ENCODE data around the gene PAPSS1.
"Not testable (repeated sequence)": the region's sequence is repeated elsewhere in the genome, so short reads cannot be mapped to it uniquely, and the experiment has no call there.

The PAPSS1 gene

GRCh38 chr4:107726131-107726925 lies 6.3 kb upstream of the PAPSS1 start:
- H3K4me1 ChIP-seq (ENCODE audit: control insufficient read depth in 2 of 2, insufficient read depth in 1 of 2, low read depth in 1 of 2, low read length in 2 of 2); H2AFZ ChIP-seq (ENCODE audit: low read length); H2BK15ac ChIP-seq (ENCODE audit: low read length); H3K18ac ChIP-seq (ENCODE audit: low read length); H3K9me3 ChIP-seq (replicated peaks in 1 of 2; ENCODE audit: control insufficient read depth in 2 of 2, insufficient read depth in 1 of 2, low read depth in 1 of 2, low read length in 2 of 2); H4K8ac ChIP-seq (ENCODE audit: low read depth, low read length); H2BK5ac ChIP-seq (ENCODE audit: low read length); H3K4ac ChIP-seq (ENCODE audit: low read length); H2AK5ac ChIP-seq (ENCODE audit: low read depth, low read length); H3K23ac ChIP-seq (ENCODE audit: low read depth, low read length, poor library complexity); H3K79me1 ChIP-seq (ENCODE audit: low read depth, low read length); H3K27ac ChIP-seq (replicated peaks; ENCODE audit: low read length); H3K14ac ChIP-seq (ENCODE audit: low read length); H2BK120ac ChIP-seq (ENCODE audit: low read depth, low read length); H3K27me3 ChIP-seq (ENCODE audit: control insufficient read depth in 3 of 3, insufficient read depth in 3 of 3, low read depth in 1 of 3, low read length in 3 of 3); DNase-seq (ENCODE audit: low spot score); H4K91ac ChIP-seq (ENCODE audit: low read depth, low read length, poor library complexity); H2BK12ac ChIP-seq (ENCODE audit: low read length); H3K4me2 ChIP-seq (ENCODE audit: insufficient read depth, low read length, poor library complexity, severe bottlenecking); H3K36me3 ChIP-seq (replicated peaks in 1 of 2; ENCODE audit: control insufficient read depth in 2 of 2, insufficient read depth in 2 of 2, low read length in 2 of 2); H3K4me3 ChIP-seq (ENCODE audit: low read length in 2 of 2); H3K9ac ChIP-seq (ENCODE audit: low read depth, low read length, poor library complexity): not testable (repeated sequence)
- WGBS, 2 donors (ENCODE audit: extremely low coverage in 2 of 2, insufficient read length in 2 of 2, insufficient replicate concordance in 1 of 2), result no CpG with 5 or more reads among the region's 3 CpGs

- H3K14ac ChIP-seq (ENCODE audit: low read length), result no peak overlapping the region
- no peak overlapping the region for H3K27ac ChIP-seq (replicated peaks; ENCODE audit: low read length)
- H2BK5ac ChIP-seq (ENCODE audit: low read length), result no peak overlapping the region
- no peak overlapping the region for H3K4ac ChIP-seq (ENCODE audit: low read length)
- H3K23ac ChIP-seq (ENCODE audit: low read depth, low read length, poor library complexity), result no peak overlapping the region
- H3K18ac ChIP-seq (ENCODE audit: low read length), result no peak overlapping the region
- H3K4me1 ChIP-seq (ENCODE audit: control insufficient read depth in 2 of 2, insufficient read depth in 1 of 2, low read depth in 1 of 2, low read length in 2 of 2), result peaks cover 0 to 3% of the 10 kb centered on the region in 2 donors
- no peak overlapping the region for H2BK15ac ChIP-seq (ENCODE audit: low read length)
- no peak overlapping the region for H2BK120ac ChIP-seq (ENCODE audit: low read depth, low read length)
- no peak overlapping the region for H3K4me2 ChIP-seq (ENCODE audit: insufficient read depth, low read length, poor library complexity, severe bottlenecking)
- no peaks in the 10 kb centered on the region for H3K36me3 ChIP-seq (replicated peaks in 1 of 2; ENCODE audit: control insufficient read depth in 2 of 2, insufficient read depth in 2 of 2, low read length in 2 of 2)
- no peak overlapping the region for H4K8ac ChIP-seq (ENCODE audit: low read depth, low read length)
- H3K9me3 ChIP-seq (replicated peaks in 1 of 2; ENCODE audit: control insufficient read depth in 2 of 2, insufficient read depth in 1 of 2, low read depth in 1 of 2, low read length in 2 of 2), result no peaks in the 10 kb centered on the region
- no peak overlapping the region for H4K91ac ChIP-seq (ENCODE audit: low read depth, low read length, poor library complexity)
- DNase-seq (ENCODE audit: low spot score), result no peak
- WGBS, 2 donors (ENCODE audit: extremely low coverage in 2 of 2, insufficient read length in 2 of 2, insufficient replicate concordance in 1 of 2), result no CpG with 5 or more reads among the region's 3 CpGs
- H3K27me3 ChIP-seq (ENCODE audit: control insufficient read depth in 3 of 3, insufficient read depth in 3 of 3, low read depth in 1 of 3, low read length in 3 of 3), result peaks cover 0 to 11% (median 0%) of the 10 kb centered on the region in 3 experiments
- H2AFZ ChIP-seq (ENCODE audit: low read length), result no peak overlapping the region
- no peak overlapping the region for H2BK12ac ChIP-seq (ENCODE audit: low read length)
- H3K9ac ChIP-seq (ENCODE audit: low read depth, low read length, poor library complexity), result no peak overlapping the region
- no peak overlapping the region for H3K4me3 ChIP-seq (ENCODE audit: low read length in 2 of 2)
- H3K79me1 ChIP-seq (ENCODE audit: low read depth, low read length), result no peaks in the 10 kb centered on the region
- H2AK5ac ChIP-seq (ENCODE audit: low read depth, low read length), result no peak overlapping the region
These were observed 5.3 kb upstream of the PAPSS1 start for GRCh38 chr4:107725281-107725859.

- H3K27ac ChIP-seq (replicated peaks; ENCODE audit: low read length); H3K18ac ChIP-seq (ENCODE audit: low read length); H2BK15ac ChIP-seq (ENCODE audit: low read length); H2BK5ac ChIP-seq (ENCODE audit: low read length); H3K4me1 ChIP-seq (ENCODE audit: control insufficient read depth in 2 of 2, insufficient read depth in 1 of 2, low read depth in 1 of 2, low read length in 2 of 2); H4K91ac ChIP-seq (ENCODE audit: low read depth, low read length, poor library complexity); H3K14ac ChIP-seq (ENCODE audit: low read length); H3K36me3 ChIP-seq (replicated peaks in 1 of 2; ENCODE audit: control insufficient read depth in 2 of 2, insufficient read depth in 2 of 2, low read length in 2 of 2); H3K4me3 ChIP-seq (ENCODE audit: low read length in 2 of 2); H2BK12ac ChIP-seq (ENCODE audit: low read length); H4K8ac ChIP-seq (ENCODE audit: low read depth, low read length); H2AFZ ChIP-seq (ENCODE audit: low read length); H3K4me2 ChIP-seq (ENCODE audit: insufficient read depth, low read length, poor library complexity, severe bottlenecking); H3K9ac ChIP-seq (ENCODE audit: low read depth, low read length, poor library complexity); H3K9me3 ChIP-seq (replicated peaks in 1 of 2; ENCODE audit: control insufficient read depth in 2 of 2, insufficient read depth in 1 of 2, low read depth in 1 of 2, low read length in 2 of 2); H3K23ac ChIP-seq (ENCODE audit: low read depth, low read length, poor library complexity); H3K79me1 ChIP-seq (ENCODE audit: low read depth, low read length); H2AK5ac ChIP-seq (ENCODE audit: low read depth, low read length); H3K4ac ChIP-seq (ENCODE audit: low read length); H2BK120ac ChIP-seq (ENCODE audit: low read depth, low read length); DNase-seq (ENCODE audit: low spot score): not testable (repeated sequence)
- peaks cover 0 to 11% (median 0%) of the 10 kb centered on the region in 3 experiments for H3K27me3 ChIP-seq (ENCODE audit: control insufficient read depth in 3 of 3, insufficient read depth in 3 of 3, low read depth in 1 of 3, low read length in 3 of 3)
- WGBS, 2 donors (ENCODE audit: extremely low coverage in 2 of 2, insufficient read length in 2 of 2, insufficient replicate concordance in 1 of 2), result no CpG with 5 or more reads among the region's 1 CpG
These were observed 3.3 kb upstream of the PAPSS1 start for GRCh38 chr4:107723331-107723730.

GRCh38 chr4:107721436-107722100 lies 1.5 kb upstream of the PAPSS1 start:
- Histone ChIP-seq H3K23ac (ENCODE audit: low read depth, low read length, poor library complexity) (no peak overlapping the region), H2BK12ac (ENCODE audit: low read length) (no peak overlapping the region), H2BK120ac (ENCODE audit: low read depth, low read length) (peak overlapping the region; percentile 81), H3K36me3 (replicated peaks in 1 of 2; ENCODE audit: control insufficient read depth in 2 of 2, insufficient read depth in 2 of 2, low read length in 2 of 2) (peaks cover 0 to 5% of the 10 kb centered on the region in 2 donors), H3K4me1 (ENCODE audit: control insufficient read depth in 2 of 2, insufficient read depth in 1 of 2, low read depth in 1 of 2, low read length in 2 of 2) (peaks cover 3 to 7% of the 10 kb centered on the region in 2 donors), H3K27me3 (ENCODE audit: control insufficient read depth in 3 of 3, insufficient read depth in 3 of 3, low read depth in 1 of 3, low read length in 3 of 3) (peaks cover 0 to 11% (median 0%) of the 10 kb centered on the region in 3 experiments), H2AFZ (ENCODE audit: low read length) (peak overlapping the region; percentile 100), H3K9me3 (replicated peaks in 1 of 2; ENCODE audit: control insufficient read depth in 2 of 2, insufficient read depth in 1 of 2, low read depth in 1 of 2, low read length in 2 of 2) (no peaks in the 10 kb centered on the region), H3K4ac (ENCODE audit: low read length) (no peak overlapping the region), H3K14ac (ENCODE audit: low read length) (peak overlapping the region; percentile 31), H3K18ac (ENCODE audit: low read length) (peak overlapping the region; percentile 8), H2BK15ac (ENCODE audit: low read length) (no peak overlapping the region), H3K9ac (ENCODE audit: low read depth, low read length, poor library complexity) (peak overlapping the region; percentile 18), H3K4me2 (ENCODE audit: insufficient read depth, low read length, poor library complexity, severe bottlenecking) (peak overlapping the region; percentile 72), H3K4me3 (ENCODE audit: low read length in 2 of 2) (peak overlapping the region; percentile 71 to 94), H3K27ac (replicated peaks; ENCODE audit: low read length) (no peak overlapping the region), H2BK5ac (ENCODE audit: low read length) (no peak overlapping the region), H2AK5ac (ENCODE audit: low read depth, low read length) (no peak overlapping the region), H4K91ac (ENCODE audit: low read depth, low read length, poor library complexity) (no peak overlapping the region), H3K79me1 (ENCODE audit: low read depth, low read length) (no peaks in the 10 kb centered on the region), H4K8ac (ENCODE audit: low read depth, low read length) (no peak overlapping the region)
- DNase-seq (ENCODE audit: low spot score), result no peak
- no CpG with 5 or more reads among the region's 9 CpGs for WGBS, 2 donors (ENCODE audit: extremely low coverage in 2 of 2, insufficient read length in 2 of 2, insufficient replicate concordance in 1 of 2)
